Right lobe of liver (tissue), 4 donors: ENCODE data around the gene OR2G3.

ENCODE experiments used
- CTCF ChIP-seq, 4 donors: fragments of 200-600 bp in 3 of 4; fragments of 450-650 bp in 1 of 4; IDR thresholded peaks; one replicate each; pipeline versions ENCODE4 v1.5.1 to v1.8.0; 2016 to 2022; ENCODE audit warnings: antibody characterized with exemption in 4 of 4, mild to moderate bottlenecking in 2 of 4
- POLR2A ChIP-seq: fragments of 450-650 bp; IDR thresholded peaks from one replicate; pipeline ENCODE4 v1.6.1; 2017; ENCODE audit warnings: antibody characterized with exemption, mild to moderate bottlenecking
- donor health status: DM: no; HTN: no; CAD: no.
- donor health status: DM: no; HTN: no; CAD: no.
- donor health status: DM: no; HTN: yes; CAD: no.

- TF ChIP-seq CTCF (IDR thresholded peaks at IDR 0.05) (no peak), POLR2A (no peak)
Observed at GRCh38 chr1:247638781-247639180, 33.4 kb downstream of the OR2G3 start.
